Astrocyte (in vitro differentiated cells and primary cell): Measurements from ENCODE around the gene MYNN.

Source experiments
- EZH2 ChIP-seq: IDR thresholded peaks from 2 replicates; pipeline ENCODE4 v1.6.1; 2012; ENCODE audit warnings: mild to moderate bottlenecking, low read length, inconsistent platforms; ENCODE audit not compliant: insufficient read depth
- TF ChIP-seq, protein P1 (sequence below): IDR thresholded peaks from 2 replicates; pipeline ENCODE4 v1.5.1; 2011; ENCODE audit warnings: low read depth, mild to moderate bottlenecking, inconsistent platforms, low read length, moderate library complexity; ENCODE audit not compliant: insufficient read depth

GRCh38 chr3:169835533-169835932 lies 62.3 kb downstream of the MYNN start:
- TF ChIP-seq, protein P1, sequence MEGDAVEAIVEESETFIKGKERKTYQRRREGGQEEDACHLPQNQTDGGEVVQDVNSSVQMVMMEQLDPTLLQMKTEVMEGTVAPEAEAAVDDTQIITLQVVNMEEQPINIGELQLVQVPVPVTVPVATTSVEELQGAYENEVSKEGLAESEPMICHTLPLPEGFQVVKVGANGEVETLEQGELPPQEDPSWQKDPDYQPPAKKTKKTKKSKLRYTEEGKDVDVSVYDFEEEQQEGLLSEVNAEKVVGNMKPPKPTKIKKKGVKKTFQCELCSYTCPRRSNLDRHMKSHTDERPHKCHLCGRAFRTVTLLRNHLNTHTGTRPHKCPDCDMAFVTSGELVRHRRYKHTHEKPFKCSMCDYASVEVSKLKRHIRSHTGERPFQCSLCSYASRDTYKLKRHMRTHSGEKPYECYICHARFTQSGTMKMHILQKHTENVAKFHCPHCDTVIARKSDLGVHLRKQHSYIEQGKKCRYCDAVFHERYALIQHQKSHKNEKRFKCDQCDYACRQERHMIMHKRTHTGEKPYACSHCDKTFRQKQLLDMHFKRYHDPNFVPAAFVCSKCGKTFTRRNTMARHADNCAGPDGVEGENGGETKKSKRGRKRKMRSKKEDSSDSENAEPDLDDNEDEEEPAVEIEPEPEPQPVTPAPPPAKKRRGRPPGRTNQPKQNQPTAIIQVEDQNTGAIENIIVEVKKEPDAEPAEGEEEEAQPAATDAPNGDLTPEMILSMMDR: no peak
- no peak for TF ChIP-seq EZH2
